CD4-positive, alpha-beta T cell (primary cell): ENCODE data around the gene OFD1. TPM values are rescaled to one million over a fixed set of nuclear protein-coding genes. Genes with fewer than 3 reads are reported as not detected.
A peak's percentile ranks its signal among the peaks of the same experiment; 100 is the strongest.

Source experiments
- ATAC-seq: fragments of 200-7000 bp; cut with Tn5 transposase; one replicate; pipeline ENCODE4 v1.10.0; 2022; ENCODE audit warnings: mild to moderate bottlenecking; ENCODE audit not compliant: poor library complexity
- CTCF ChIA-PET: fragments of 350-600 bp; sonication (Branson Sonifier 250); formaldehyde crosslinking; loops from one replicate; lab custom pipeline; 2021; ENCODE audit warnings: antibody characterized with exemption, inconsistent platforms; lab: Charles Lee
- POLR2A ChIA-PET: fragments of 350-600 bp; sonication (Branson Sonifier 250); formaldehyde crosslinking; loops from one replicate; lab custom pipeline; 2021; ENCODE audit warnings: antibody characterized with exemption, inconsistent platforms; lab: Charles Lee
- DNase-seq, 14 experiments: peaks; one replicate each; pipeline ENCODE4 v3.0.0-alpha.2; 2013 to 2020; ENCODE audit warnings: mixed read lengths in 2 of 14
- H3K27ac ChIP-seq, 2 donors: one replicate each; pipeline versions ENCODE4 v1.5.1 to v1.7.0; 2013; ENCODE audit warnings: low read length in 2 of 2, low read depth in 1 of 2, mild to moderate bottlenecking in 1 of 2
- H3K27me3 ChIP-seq, 2 experiments: 1 replicate in 1 of 2; 2 replicates in 1 of 2; pipeline versions ENCODE4 v1.6.1 to v1.7.0; 2013; ENCODE audit warnings: low read length in 2 of 2, control low read depth in 1 of 2, mild to moderate bottlenecking in 1 of 2, moderate library complexity in 1 of 2; ENCODE audit not compliant: insufficient read depth in 2 of 2, control insufficient read depth in 1 of 2
- H3K36me3 ChIP-seq: one replicate; pipeline ENCODE4 v1.6.1; 2013; ENCODE audit warnings: low read length, control low read depth; ENCODE audit not compliant: insufficient read depth
- H3K4me1 ChIP-seq: one replicate; pipeline ENCODE4 v1.6.1; 2013; ENCODE audit warnings: low read length, control low read depth; ENCODE audit not compliant: insufficient read depth
- H3K4me3 ChIP-seq: one replicate; pipeline ENCODE4 v1.5.1; 2013; ENCODE audit warnings: mild to moderate bottlenecking, low read length, moderate library complexity
- H3K9me3 ChIP-seq, 2 experiments: 1 replicate in 1 of 2; 2 replicates in 1 of 2; pipeline versions ENCODE4 v1.6.1 to v1.7.0; 2013; ENCODE audit warnings: low read length in 2 of 2, mild to moderate bottlenecking in 2 of 2, control low read depth in 1 of 2, moderate library complexity in 1 of 2; ENCODE audit not compliant: control insufficient read depth in 1 of 2, insufficient read depth in 1 of 2
- H3K27ac Mint-ChIP-seq: one replicate; pipeline ENCODE4 v1.8.0; 2020; ENCODE audit warnings: mixed read lengths
- H3K27me3 Mint-ChIP-seq: one replicate; pipeline ENCODE4 v1.8.0; 2021; ENCODE audit warnings: mixed read lengths
- H3K36me3 Mint-ChIP-seq: one replicate; pipeline ENCODE4 v1.8.0; 2021; ENCODE audit warnings: low read depth, mixed read lengths
- H3K4me1 Mint-ChIP-seq: one replicate; pipeline ENCODE4 v1.8.0; 2021; ENCODE audit warnings: low read depth, mixed read lengths
- H3K4me3 Mint-ChIP-seq: one replicate; pipeline ENCODE4 v1.8.0; 2020; ENCODE audit warnings: mild to moderate bottlenecking, mixed read lengths
- H3K9me3 Mint-ChIP-seq: one replicate; pipeline ENCODE4 v1.8.0; 2020; ENCODE audit warnings: mixed read lengths
- CTCF ChIP-seq: fragments of 200-600 bp; IDR thresholded peaks from one replicate; pipeline ENCODE4 v1.8.0; 2022; ENCODE audit warnings: antibody characterized with exemption, mild to moderate bottlenecking
- intact Hi-C, 2 experiments: fragments of 100-400 bp; cut with DNase I in 1 of 2; cut with micrococcal nuclease in 1 of 2; formaldehyde crosslinking; loops; one replicate each; pipeline versions ENCODE4 v1.15.1 to v1.9.0; 2023 to 2025; cut with DNase I, micrococcal nuclease
- total RNA-seq, 174 experiments: library from RNA in 2 of 174; stranded (reverse) in 2 of 174; gene quantifications; one replicate each; pipeline ENCODE4 v1.2.3 and lab custom pipeline; 2021 to 2026

Gene OFD1
- total RNA-seq, 2 experiments from 2014 or later: 59.1 to 60.0 TPM

GRCh38 chrX:13750204-13750603, 15.7 kb downstream of the OFD1 start:
- H3K36me3 ChIP-seq: peaks cover 54% of the 10 kb centered on the region
- CTCF ChIA-PET: interaction anchor here (1.0 to 1.6 kb wide), 4 partner anchors 10 to 274 kb away, joined by 3 to 5 read pairs (median 3); partner anchors contain the start of genes OFD1 and TRAPPC2
- ATAC-seq: peak; percentile 65
- Mint-ChIP-seq H3K27me3 (no peaks in the 10 kb centered on the region), H3K9me3 (no peaks in the 10 kb centered on the region), H3K4me3 (no peak overlapping the region), H3K4me1 (peaks cover 28% of the 10 kb centered on the region), H3K27ac (peak overlapping the region; percentile 6), H3K36me3 (peaks cover 66% of the 10 kb centered on the region)
- POLR2A ChIA-PET: interaction anchor here (2.1 kb wide), 1 partner anchor 61 kb away, joined by 8 read pairs; the partner anchor contains the start of gene RAB9A
- peaks cover 3% of the 10 kb centered on the region for H3K4me1 ChIP-seq
- H3K4me3 ChIP-seq: no peak overlapping the region
- intact Hi-C loops: loop anchor here (1.0 to 10.0 kb wide), 2 partner anchors 282 to 1575 kb away; no protein-coding TSS in a partner anchor
- H3K27ac ChIP-seq: no peak overlapping the region
- H3K27me3 ChIP-seq: no peaks in the 10 kb centered on the region
- DNase-seq: peak in 4 of 14 experiments; percentile 15 to 67 (median 60)
- TF ChIP-seq CTCF: peak; percentile 62
- H3K9me3 ChIP-seq: no peaks in the 10 kb centered on the region

GRCh38 chrX:13750812-13751211, 16.3 kb downstream of the OFD1 start:
- Histone ChIP-seq H3K36me3 (peaks cover 48% of the 10 kb centered on the region), H3K4me1 (peaks cover 3% of the 10 kb centered on the region), H3K27me3 (no peaks in the 10 kb centered on the region), H3K27ac (no peak overlapping the region), H3K9me3 (no peaks in the 10 kb centered on the region), H3K4me3 (no peak overlapping the region)
- ChIA-PET CTCF (interaction anchor here (1.0 to 1.6 kb wide), 3 partner anchors 10 to 273 kb away, joined by 3 to 5 read pairs (median 3); partner anchors contain the start of genes OFD1 and TRAPPC2), POLR2A (interaction anchor here (2.1 to 2.6 kb wide), 2 partner anchors 16 to 62 kb away, joined by 8 to 12 read pairs; partner anchors contain the start of genes OFD1, RAB9A and TRAPPC2)
- no peak for TF ChIP-seq CTCF
- ATAC-seq (no peak), DNase-seq (no peak)
- Mint-ChIP-seq H3K27ac (no peak overlapping the region), H3K27me3 (no peaks in the 10 kb centered on the region), H3K9me3 (no peaks in the 10 kb centered on the region), H3K4me3 (no peak overlapping the region), H3K36me3 (peaks cover 64% of the 10 kb centered on the region), H3K4me1 (peaks cover 31% of the 10 kb centered on the region)
- intact Hi-C loops: loop anchor here (1.0 to 10.0 kb wide), 2 partner anchors 281 to 1574 kb away; no protein-coding TSS in a partner anchor

GRCh38 chrX:13752141-13752540, 17.6 kb downstream of the OFD1 start:
- Mint-ChIP-seq H3K4me1 (peaks cover 31% of the 10 kb centered on the region), H3K27ac (no peak overlapping the region), H3K36me3 (peaks cover 64% of the 10 kb centered on the region), H3K4me3 (no peak overlapping the region), H3K27me3 (no peaks in the 10 kb centered on the region), H3K9me3 (no peaks in the 10 kb centered on the region)
- Histone ChIP-seq H3K27me3 (no peaks in the 10 kb centered on the region), H3K4me1 (peaks cover 3% of the 10 kb centered on the region), H3K9me3 (no peaks in the 10 kb centered on the region), H3K27ac (no peak overlapping the region), H3K36me3 (peaks cover 46% of the 10 kb centered on the region), H3K4me3 (no peak overlapping the region)
- ChIA-PET POLR2A (interaction anchor here (2.6 kb wide), 1 partner anchor 18 kb away, joined by 12 read pairs; the partner anchor contains the start of genes OFD1 and TRAPPC2), CTCF (no interaction called here)
- ATAC-seq (no peak), DNase-seq (no peak)
- intact Hi-C loops: loop anchor here in 1 of 2 experiments (10.0 kb wide), 1 partner anchor 1573 kb away; no protein-coding TSS in a partner anchor
- no peak for TF ChIP-seq CTCF
